HepG2 (cell line): Measurements from ENCODE around the gene PSD. TPM values are rescaled to one million over a fixed set of nuclear protein-coding genes. Genes with fewer than 3 reads are reported as not detected.

Experiments
- CBX2 ChIP-seq, 2 experiments: fragments of 200-600 bp in 1 of 2; sonication (generic); formaldehyde crosslinking in 1 of 2; IDR thresholded peaks; 2 replicates each; pipeline versions ENCODE4 v1.7.0 to v1.8.1; 2018 to 2022; ENCODE audit warnings: low read depth in 2 of 2, low read length in 1 of 2, mild to moderate bottlenecking in 1 of 2, missing genetic modification reagents in 1 of 2
- CHD4 ChIP-seq: fragments of 200-600 bp; sonication (generic); IDR thresholded peaks from 2 replicates; pipeline ENCODE4 v1.7.0; 2017; ENCODE audit warnings: mild to moderate bottlenecking, low read length, borderline replicate concordance
- DRAP1 ChIP-seq: IDR thresholded peaks from 2 replicates; pipeline ENCODE4 v1.6.1; 2016; ENCODE audit warnings: missing genetic modification reagents, missing compliant biosample characterization
- EZH2 ChIP-seq: conservative IDR thresholded peaks from 2 replicates; pipeline ENCODE4 v1.6.1; 2012; ENCODE audit warnings: mild to moderate bottlenecking, low read depth, low read length, moderate library complexity
- HNRNPUL1 ChIP-seq: fragments of 200-400 bp; formaldehyde crosslinking; IDR thresholded peaks from 2 replicates; pipeline ENCODE4 v1.6.1; 2017; ENCODE audit warnings: low read depth, mild to moderate bottlenecking, low read length, moderate library complexity
- MAFK ChIP-seq, 2 experiments: IDR thresholded peaks in 1 of 2; conservative IDR thresholded peaks in 1 of 2; 2 replicates each; pipeline ENCODE4 v1.6.1; 2011; ENCODE audit warnings: improper control_type of control experiment in 2 of 2, low read length in 2 of 2
- NFRKB ChIP-seq: fragments of 450-650 bp; IDR thresholded peaks from 2 replicates; pipeline ENCODE4 v1.6.1; 2017
- NONO ChIP-seq, 2 experiments: fragments of 450-650 bp in 1 of 2; sonication (generic) in 1 of 2; formaldehyde crosslinking in 1 of 2; IDR thresholded peaks in 1 of 2; conservative IDR thresholded peaks in 1 of 2; 2 replicates each; pipeline versions ENCODE4 v1.6.1 to v1.8.0; 2017 to 2022; ENCODE audit warnings: mild to moderate bottlenecking in 1 of 2, missing genetic modification reagents in 1 of 2, moderate library complexity in 1 of 2
- NR2F1 ChIP-seq, 2 experiments: fragments of 450-650 bp in 1 of 2; formaldehyde crosslinking in 1 of 2; IDR thresholded peaks; 2 replicates each; pipeline versions ENCODE4 v1.5.0 to v1.6.1; 2016 to 2020; ENCODE audit warnings: mild to moderate bottlenecking in 1 of 2, missing compliant biosample characterization in 1 of 2, missing genetic modification reagents in 1 of 2, moderate library complexity in 1 of 2
- SKI ChIP-seq: fragments of 450-650 bp; IDR thresholded peaks from one replicate; pipeline ENCODE4 v1.6.1; 2018; ENCODE audit warnings: mild to moderate bottlenecking; ENCODE audit not compliant: partially characterized antibody
- TBX2 ChIP-seq: sonication (generic); formaldehyde crosslinking; IDR thresholded peaks from 2 replicates; pipeline ENCODE4 v1.5.0; 2020; ENCODE audit warnings: missing genetic modification reagents, mild to moderate bottlenecking, borderline replicate concordance
- TOPORS ChIP-seq: sonication (generic); formaldehyde crosslinking; IDR thresholded peaks from 2 replicates; pipeline ENCODE4 v1.8.0; 2023; ENCODE audit warnings: mild to moderate bottlenecking, missing genetic modification reagents
- ZBTB40 ChIP-seq, 2 experiments: fragments of 450-650 bp in 1 of 2; sonication (generic) in 1 of 2; formaldehyde crosslinking in 1 of 2; IDR thresholded peaks; 2 replicates each; pipeline versions ENCODE4 v1.6.1 to v1.8.0; 2016 to 2022; ENCODE audit warnings: antibody characterized with exemption in 1 of 2, mild to moderate bottlenecking in 1 of 2, missing genetic modification reagents in 1 of 2
- ZFYVE20 ChIP-seq: sonication (generic); formaldehyde crosslinking; IDR thresholded peaks from 2 replicates; pipeline ENCODE4 v1.8.0; 2023; ENCODE audit warnings: low read depth, mild to moderate bottlenecking, moderate library complexity, missing genetic modification reagents, borderline replicate concordance
- ZNF12 ChIP-seq: sonication (generic); formaldehyde crosslinking; IDR thresholded peaks from 2 replicates; pipeline ENCODE4 v1.5.0; 2020; ENCODE audit warnings: missing genetic modification reagents
- ZNF143 ChIP-seq: sonication (generic); formaldehyde crosslinking; IDR thresholded peaks from 2 replicates; pipeline ENCODE4 v1.4.0; 2020; ENCODE audit warnings: missing genetic modification reagents
- ZNF552 ChIP-seq: sonication (generic); formaldehyde crosslinking; IDR thresholded peaks from 2 replicates; pipeline ENCODE4 v1.9.0; 2022; ENCODE audit warnings: missing genetic modification reagents, mild to moderate bottlenecking, borderline replicate concordance
- ZNF674 ChIP-seq: sonication (generic); formaldehyde crosslinking; IDR thresholded peaks from 2 replicates; pipeline ENCODE4 v1.5.0; 2020; ENCODE audit warnings: low read depth, mild to moderate bottlenecking, missing genetic modification reagents
- polyA plus RNA-seq, 8 experiments: library from polyadenylated mRNA; depleted of rRNA in 3 of 8; stranded (reverse) in 7 of 8; unstranded in 1 of 8; fragments of >200 nt; fragmentation: Illumina TruSeq in 4 of 8; extraction: Trizol in 4 of 8; gene quantifications; 2 replicates each; pipeline versions ENCODE4 v1.2.1 to v1.2.3, GENCODE V29; 2011 to 2016; ENCODE audit warnings: low read depth in 4 of 8, missing spikeins in 1 of 8, mixed read lengths in 1 of 8; ENCODE audit not compliant: insufficient read depth in 1 of 8
- total RNA-seq, 5 experiments: library from RNA; depleted of rRNA; stranded (reverse); fragments of >200 nt; fragmentation: Illumina TruSeq; extraction: Trizol; gene quantifications; 2 replicates each; pipeline ENCODE4 v1.2.3, GENCODE V29; 2016; ENCODE audit warnings: low read depth in 1 of 5

Gene PSD
- total and polyA plus RNA-seq, 2 of the 13 experiments (the other 11 are each of a cell fraction or from before 2014, with no cell fraction given) = 0.35 to 0.58 TPM

- TF ChIP-seq ZBTB40 (IDR thresholded peaks at IDR 0.05) (no peak), ZBTB40 (CRISPR knock-in tag; IDR thresholded peaks at IDR 0.05) (peak; percentile 48; the same call in 1 of the 2 replicates), EZH2 (no peak), ZFYVE20 (CRISPR knock-in tag) (peak; percentile 81; the same call in 1 of the 2 replicates), TBX2 (CRISPR knock-in tag) (peak; percentile 57; the same call in 1 of the 2 replicates), ZNF12 (CRISPR knock-in tag) (no peak), ZNF674 (CRISPR knock-in tag) (0 out of 2 replicates have a peak, but pooled peaks have one; percentile 17), HNRNPUL1 (no peak), SKI (peak; percentile 41), CHD4 (no peak), MAFK (conservative IDR thresholded peaks at IDR 0.05 in 1 of 2, IDR thresholded peaks at IDR 0.05 in 1 of 2; ENCODE audit: low read length in 2 of 2) (no peak), NONO (IDR thresholded peaks at IDR 0.05) (no peak), NONO (CRISPR knock-in tag; conservative IDR thresholded peaks at IDR 0.05) (peak; percentile 65; the same call in 1 of the 2 replicates), NFRKB (no peak), ZNF143 (no peak), CBX2 (IDR thresholded peaks at IDR 0.05; ENCODE audit: low read depth, low read length) (no peak), CBX2 (CRISPR knock-in tag; IDR thresholded peaks at IDR 0.05; ENCODE audit: low read depth) (0 out of 2 replicates have a peak, but pooled peaks have one; percentile 72), DRAP1 (CRISPR knock-in tag) (peak; percentile 50; the same call in 1 of the 2 replicates), TOPORS (CRISPR knock-in tag) (peak; percentile 94), ZNF552 (CRISPR knock-in tag) (no peak), NR2F1 (CRISPR knock-in tag; IDR thresholded peaks at IDR 0.05) (no peak)
These were observed 32.0 kb upstream of the PSD start (continued) for GRCh38 chr10:102450374-102451104.
